ACHN (cell line): ENCODE results near the gene DYNLT1.
"Not testable (repeated sequence)": the region's sequence is repeated elsewhere in the genome, so short reads cannot be mapped to it uniquely, and the experiment has no call there.

Source experiments
- DNase-seq: peaks from one replicate; pipeline ENCODE4 v3.0.0-alpha.2; 2015
- in situ Hi-C: cut with HindIII; loops from 2 replicates; pipeline ENCODE4 v1.10.0; 2017; ENCODE audit warnings: low sequenced_read_pairs, low pct_ligation_motif_present, low pct_unique_long_range_greater_than_20kb

Gene DYNLT1

GRCh38 chr6:158628542-158628941 is 16.0 kb downstream of the DYNLT1 start:
- no peak for DNase-seq
- in situ Hi-C loops, result no loop called here

GRCh38 chr6:158627940-158628211 is 16.7 kb downstream of the DYNLT1 start:
- no peak for DNase-seq
- in situ Hi-C loops, result no loop called here

- in situ Hi-C loops, result no loop called here
Measured at GRCh38 chr6:158627168-158627939, 17.2 kb downstream of the DYNLT1 start.

GRCh38 chr6:158626360-158627167 is 18.0 kb downstream of the DYNLT1 start:
- no peak for DNase-seq
- in situ Hi-C loops, result no loop called here

More at GRCh38 chr6:158627168-158627939, 17.2 kb downstream of the DYNLT1 start:
- DNase-seq, result no peak

GRCh38 chr6:158625881-158626305 is 18.6 kb downstream of the DYNLT1 start:
- no peak for DNase-seq
- in situ Hi-C loops, result no loop called here

- DNase-seq, result no peak
- in situ Hi-C loops, result no loop called here
Measured at GRCh38 chr6:158624684-158625682, 19.6 kb downstream of the DYNLT1 start.

GRCh38 chr6:158622545-158623190 is 21.9 kb downstream of the DYNLT1 start:
- no peak for DNase-seq
- in situ Hi-C loops, result no loop called here

- in situ Hi-C loops, result no loop called here
- no peak for DNase-seq
Measured at GRCh38 chr6:158621694-158622544, 22.6 kb downstream of the DYNLT1 start.

GRCh38 chr6:158620963-158621693 is 23.4 kb downstream of the DYNLT1 start:
- DNase-seq, result no peak
- in situ Hi-C loops, result no loop called here

- DNase-seq, result no peak
- in situ Hi-C loops, result no loop called here
Measured at GRCh38 chr6:158619922-158620801, 24.4 kb downstream of the DYNLT1 start.

GRCh38 chr6:158618289-158618688 is 26.3 kb downstream of the DYNLT1 start:
- in situ Hi-C loops, DNase-seq: not testable (repeated sequence)

- DNase-seq, in situ Hi-C loops: not testable (repeated sequence)
Measured at GRCh38 chr6:158614606-158615005, 29.9 kb downstream of the DYNLT1 start.

GRCh38 chr6:158611541-158612370 is 32.8 kb downstream of the DYNLT1 start:
- in situ Hi-C loops, result no loop called here
- no peak for DNase-seq

GRCh38 chr6:158611039-158611438 is 33.5 kb downstream of the DYNLT1 start:
- DNase-seq, result no peak
- in situ Hi-C loops, result no loop called here

GRCh38 chr6:158610319-158610968 is 34.1 kb downstream of the DYNLT1 start:
- in situ Hi-C loops, result no loop called here
- no peak for DNase-seq
